Activated CD4-positive, alpha-beta T cell treated with anti-CD3 and anti-CD28 coated beads, Interleukin-2, amount 10 ng/mL, durations not matched to agents 7 days and 5 days (primary cell): ENCODE data around the gene SH3BP4. TPM values are rescaled to one million over a fixed set of nuclear protein-coding genes. Genes with fewer than 3 reads are reported as not detected.

Experiments used
- CTCF ChIA-PET: fragments of 350-600 bp; sonication (Branson Sonifier 250); formaldehyde crosslinking; loops from one replicate; lab custom pipeline; 2021; ENCODE audit warnings: antibody characterized with exemption; lab: Charles Lee
- POLR2A ChIA-PET: fragments of 350-600 bp; sonication (Branson Sonifier 250); formaldehyde crosslinking; loops from one replicate; lab custom pipeline; 2021; ENCODE audit warnings: antibody characterized with exemption; lab: Charles Lee
- DNase-seq: peaks from one replicate; pipeline ENCODE4 v3.0.0-alpha.2; 2020
- H3K27ac Mint-ChIP-seq: one replicate; pipeline ENCODE4 v1.8.0; 2021; ENCODE audit warnings: mild to moderate bottlenecking, moderate library complexity, mixed read lengths
- H3K27me3 Mint-ChIP-seq: one replicate; pipeline ENCODE4 v1.8.0; 2021; ENCODE audit warnings: mixed read lengths
- H3K36me3 Mint-ChIP-seq: one replicate; pipeline ENCODE4 v1.8.0; 2021; ENCODE audit warnings: low read depth, mixed read lengths
- H3K4me1 Mint-ChIP-seq: one replicate; pipeline ENCODE4 v1.8.0; 2021; ENCODE audit warnings: mixed read lengths
- H3K4me3 Mint-ChIP-seq: one replicate; pipeline ENCODE4 v1.8.0; 2021; ENCODE audit warnings: mild to moderate bottlenecking, moderate library complexity, mixed read lengths
- H3K9me3 Mint-ChIP-seq: one replicate; pipeline ENCODE4 v1.8.0; 2021; ENCODE audit warnings: mixed read lengths
- total RNA-seq, 2 experiments: library from RNA; stranded (reverse); gene quantifications; one replicate each; pipeline ENCODE4 v1.2.3, GENCODE V29; 2021

SH3BP4 gene
- total RNA-seq, 2 experiments from 2014 or later = not detected

DNA sequence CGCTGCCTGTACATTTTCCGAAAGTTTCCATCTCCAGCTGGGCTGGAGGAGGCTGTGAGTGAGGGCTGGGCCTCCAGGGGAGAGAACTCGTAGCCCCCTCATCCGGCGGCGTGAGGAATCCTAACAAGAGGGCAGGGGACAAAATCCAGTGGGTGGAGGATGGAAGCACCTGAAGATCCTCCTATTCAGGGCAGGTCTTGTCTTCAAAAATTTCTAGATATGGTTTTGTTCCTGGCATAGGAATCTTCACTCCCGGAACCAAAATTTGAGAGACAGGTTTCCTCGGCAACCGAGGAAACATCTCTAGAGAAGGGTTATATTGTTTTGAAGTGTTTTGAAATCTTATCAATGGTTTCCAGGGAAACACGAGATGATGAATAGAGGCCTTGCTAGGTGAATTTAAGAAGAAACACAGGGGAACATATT, 136.7 kb downstream of the SH3BP4 start:
- POLR2A ChIA-PET = no interaction called here
- Mint-ChIP-seq H3K4me1 (no peaks in the 10 kb centered on the region), H3K36me3 (no peaks in the 10 kb centered on the region), H3K4me3 (no peak overlapping the region), H3K9me3 (no peaks in the 10 kb centered on the region), H3K27me3 (no peaks in the 10 kb centered on the region), H3K27ac (no peak overlapping the region)
- CTCF ChIA-PET = no interaction called here
- DNase-seq = no peak

DNA sequence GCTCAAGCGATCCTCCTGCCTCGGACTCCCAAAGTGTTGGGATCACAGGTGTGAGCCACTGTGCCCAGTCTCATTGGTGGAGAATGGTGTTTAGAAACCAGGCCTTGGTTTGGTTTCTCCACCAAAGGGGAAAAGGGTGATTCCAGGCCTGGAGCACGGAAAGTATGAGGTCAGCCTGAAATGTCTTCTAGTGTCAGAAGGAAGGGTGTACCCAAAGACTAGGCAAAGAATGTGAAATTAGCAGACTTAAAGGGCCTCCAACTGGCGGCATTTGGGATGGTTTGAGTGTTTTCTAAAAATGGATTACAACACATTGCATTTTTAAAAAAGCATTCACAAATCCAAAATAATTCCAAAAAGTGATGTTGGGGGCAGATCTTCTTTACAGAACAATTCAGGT, 139.6 kb downstream of the SH3BP4 start:
- Mint-ChIP-seq H3K27ac (no peak overlapping the region), H3K9me3 (no peaks in the 10 kb centered on the region), H3K27me3 (no peaks in the 10 kb centered on the region), H3K4me1 (no peaks in the 10 kb centered on the region), H3K4me3 (no peak overlapping the region), H3K36me3 (no peaks in the 10 kb centered on the region)
- no peak for DNase-seq
- ChIA-PET POLR2A (no interaction called here), CTCF (interaction anchor here (0.6 kb wide), 1 partner anchor 166 kb away, joined by 3 read pairs; no protein-coding TSS in a partner anchor)

DNA sequence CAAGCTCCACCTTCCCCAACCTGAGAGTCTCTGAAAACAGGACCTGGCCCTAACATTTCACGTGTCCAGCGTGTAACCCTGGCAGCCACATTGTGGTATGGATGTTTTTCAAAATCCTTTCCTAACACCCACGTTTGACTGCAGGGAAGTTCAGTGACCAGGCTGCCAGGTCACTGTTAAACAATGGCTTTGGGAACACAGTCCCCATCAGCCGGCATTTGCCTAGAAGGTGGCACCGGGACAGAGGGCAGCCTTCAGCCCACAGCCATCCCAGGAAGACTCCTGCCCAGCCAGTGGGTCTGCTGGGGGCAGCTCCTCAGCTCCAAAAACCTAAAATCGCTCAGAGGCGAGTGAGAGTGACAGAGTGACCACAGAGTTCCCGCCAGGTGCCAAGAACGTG, 140.2 kb downstream of the SH3BP4 start:
- H3K4me3 Mint-ChIP-seq = no peak overlapping the region
- ChIA-PET CTCF (no interaction called here), POLR2A (no interaction called here)
- H3K27ac Mint-ChIP-seq = no peak overlapping the region
- H3K9me3 Mint-ChIP-seq = no peaks in the 10 kb centered on the region
- H3K27me3 Mint-ChIP-seq = peaks cover 1% of the 10 kb centered on the region
- H3K4me1 Mint-ChIP-seq = no peaks in the 10 kb centered on the region
- DNase-seq = no peak
- no peaks in the 10 kb centered on the region for H3K36me3 Mint-ChIP-seq

DNA sequence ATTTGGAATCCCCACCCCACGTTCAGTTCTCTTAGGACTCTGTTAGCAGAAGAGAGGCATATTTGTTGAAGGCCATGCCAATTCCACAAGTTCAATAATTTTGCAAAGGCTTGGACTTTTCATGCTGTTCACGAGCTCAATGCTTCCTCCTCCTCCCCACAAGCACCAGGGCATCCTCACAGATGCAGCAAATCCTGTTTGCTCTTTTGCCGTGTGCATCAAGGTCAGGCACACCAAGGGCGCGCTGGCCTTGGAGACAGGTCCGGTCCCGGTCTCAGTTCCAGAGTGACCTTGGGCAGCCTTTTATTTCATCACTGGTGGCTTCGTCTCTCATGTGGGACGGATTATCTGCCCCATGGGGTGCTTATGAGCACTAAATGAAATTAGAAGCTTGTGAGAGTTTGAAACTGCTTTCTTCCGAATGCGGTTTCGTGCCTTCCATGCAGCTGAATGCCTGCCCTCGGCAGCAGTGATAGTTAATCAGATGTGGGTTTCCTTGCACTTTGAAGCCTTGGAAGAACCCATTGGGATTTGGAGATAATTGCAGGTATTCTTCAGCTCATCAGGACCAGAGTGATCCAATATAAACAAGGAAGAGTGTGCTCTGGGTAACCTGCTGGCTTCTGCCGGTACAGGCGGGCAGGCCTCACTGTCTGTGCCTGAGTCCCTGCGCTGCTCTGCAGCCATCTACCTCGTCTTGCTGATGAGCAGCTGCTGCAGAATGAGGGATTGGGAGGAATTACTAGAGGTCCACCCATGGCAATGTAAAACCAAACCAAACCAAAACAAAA, 140.8 kb downstream of the SH3BP4 start:
- no peaks in the 10 kb centered on the region for H3K36me3 Mint-ChIP-seq
- no peaks in the 10 kb centered on the region for H3K4me1 Mint-ChIP-seq
- no peak overlapping the region for H3K27ac Mint-ChIP-seq
- H3K27me3 Mint-ChIP-seq = peaks cover 2% of the 10 kb centered on the region
- ChIA-PET CTCF (interaction anchor here (0.6 kb wide), 1 partner anchor 50 kb away, joined by 5 read pairs; no protein-coding TSS in a partner anchor), POLR2A (no interaction called here)
- H3K4me3 Mint-ChIP-seq = no peak overlapping the region
- no peaks in the 10 kb centered on the region for H3K9me3 Mint-ChIP-seq
- DNase-seq = no peak

DNA sequence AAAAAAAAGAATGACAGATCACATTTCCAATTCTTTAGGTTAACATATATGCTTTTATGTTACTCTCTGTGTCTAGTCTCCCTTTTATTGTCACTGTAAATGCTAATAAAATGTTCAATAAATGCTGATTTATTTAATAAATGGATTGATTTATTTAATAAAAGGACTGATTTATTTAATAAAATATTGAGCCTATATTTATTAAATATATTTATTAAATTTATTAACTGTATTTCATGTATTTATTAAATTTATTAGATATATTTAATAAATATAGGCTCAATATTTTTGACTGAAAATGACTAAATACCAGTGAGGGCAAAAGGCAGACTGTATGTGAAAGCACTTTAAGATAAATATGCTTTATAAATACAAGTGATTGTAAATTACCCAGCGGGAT, 142.6 kb downstream of the SH3BP4 start:
- POLR2A ChIA-PET = no interaction called here
- Mint-ChIP-seq H3K4me1 (no peaks in the 10 kb centered on the region), H3K27ac (no peak overlapping the region), H3K9me3 (no peaks in the 10 kb centered on the region), H3K4me3 (no peak overlapping the region), H3K36me3 (no peaks in the 10 kb centered on the region), H3K27me3 (peaks cover 2% of the 10 kb centered on the region)
- DNase-seq = no peak
- CTCF ChIA-PET = no interaction called here

DNA sequence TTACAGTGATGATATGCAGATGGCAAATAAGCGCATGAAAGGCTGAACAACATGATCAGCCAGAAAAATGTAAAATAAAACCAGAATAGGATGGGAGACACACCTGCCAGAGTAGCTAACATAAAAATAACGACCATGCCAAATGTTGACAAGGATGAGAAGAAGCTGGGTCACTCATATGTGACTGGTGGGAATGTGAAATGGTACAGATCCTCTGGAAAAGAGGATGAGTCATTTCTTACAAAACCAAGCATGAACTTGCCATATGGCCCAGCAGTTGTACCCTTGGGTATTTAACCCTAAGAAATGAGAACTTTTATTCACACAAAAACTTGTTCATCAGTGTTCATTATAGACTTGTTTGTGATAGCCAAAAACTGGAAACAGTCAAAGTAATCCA, 143.8 kb downstream of the SH3BP4 start:
- no peak overlapping the region for H3K4me3 Mint-ChIP-seq
- no peak for DNase-seq
- CTCF ChIA-PET = no interaction called here
- no peak overlapping the region for H3K27ac Mint-ChIP-seq
- no peaks in the 10 kb centered on the region for H3K36me3 Mint-ChIP-seq
- POLR2A ChIA-PET = no interaction called here
- H3K4me1 Mint-ChIP-seq = no peaks in the 10 kb centered on the region
- no peaks in the 10 kb centered on the region for H3K9me3 Mint-ChIP-seq
- peaks cover 2% of the 10 kb centered on the region for H3K27me3 Mint-ChIP-seq

DNA sequence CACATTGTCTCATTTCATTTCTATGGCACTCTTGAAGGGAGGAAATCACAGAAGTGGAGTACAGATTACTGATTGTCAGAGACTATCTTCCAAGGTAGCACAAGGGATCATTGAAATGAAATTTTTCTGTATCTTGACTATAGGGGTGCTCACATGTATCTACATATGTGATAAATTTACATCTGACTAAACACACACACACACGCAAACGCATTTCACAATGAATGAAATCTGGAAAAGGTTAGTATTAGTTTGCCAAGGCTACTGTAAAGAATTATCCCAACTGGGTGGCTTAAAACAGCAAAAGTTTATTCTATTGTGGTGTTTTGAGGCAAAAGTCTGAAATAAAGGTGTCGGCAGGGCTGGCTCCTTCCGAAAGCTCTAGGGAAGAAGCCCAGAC, 144.6 kb downstream of the SH3BP4 start:
- no peak for DNase-seq
- Mint-ChIP-seq H3K36me3 (no peaks in the 10 kb centered on the region), H3K27ac (no peak overlapping the region), H3K4me1 (no peaks in the 10 kb centered on the region), H3K27me3 (peaks cover 2% of the 10 kb centered on the region), H3K9me3 (no peaks in the 10 kb centered on the region), H3K4me3 (no peak overlapping the region)
- CTCF ChIA-PET = no interaction called here
- POLR2A ChIA-PET = no interaction called here

DNA sequence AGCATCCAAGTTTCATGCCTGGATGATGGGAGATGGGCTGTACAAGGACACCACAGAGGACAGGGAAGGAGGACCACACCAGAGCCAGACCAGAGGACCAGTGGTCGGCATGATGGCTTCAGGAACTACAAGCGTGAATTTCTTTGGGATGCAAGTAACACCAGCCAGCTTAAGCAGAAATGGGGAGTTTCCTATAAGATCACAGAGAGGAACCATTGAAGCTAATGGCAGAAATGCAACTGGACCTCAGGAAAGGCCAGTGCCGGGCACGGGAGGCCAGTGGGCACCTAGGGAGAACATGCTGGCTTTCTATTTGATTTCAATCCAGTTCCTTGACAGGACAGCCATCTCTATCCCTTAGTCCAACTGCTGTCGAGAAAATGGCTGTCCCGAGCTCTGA, 145.4 kb downstream of the SH3BP4 start:
- no peaks in the 10 kb centered on the region for H3K9me3 Mint-ChIP-seq
- peaks cover 2% of the 10 kb centered on the region for H3K27me3 Mint-ChIP-seq
- DNase-seq = no peak
- no peaks in the 10 kb centered on the region for H3K36me3 Mint-ChIP-seq
- no peak overlapping the region for H3K4me3 Mint-ChIP-seq
- CTCF ChIA-PET = no interaction called here
- no peaks in the 10 kb centered on the region for H3K4me1 Mint-ChIP-seq
- no peak overlapping the region for H3K27ac Mint-ChIP-seq
- POLR2A ChIA-PET = no interaction called here

DNA sequence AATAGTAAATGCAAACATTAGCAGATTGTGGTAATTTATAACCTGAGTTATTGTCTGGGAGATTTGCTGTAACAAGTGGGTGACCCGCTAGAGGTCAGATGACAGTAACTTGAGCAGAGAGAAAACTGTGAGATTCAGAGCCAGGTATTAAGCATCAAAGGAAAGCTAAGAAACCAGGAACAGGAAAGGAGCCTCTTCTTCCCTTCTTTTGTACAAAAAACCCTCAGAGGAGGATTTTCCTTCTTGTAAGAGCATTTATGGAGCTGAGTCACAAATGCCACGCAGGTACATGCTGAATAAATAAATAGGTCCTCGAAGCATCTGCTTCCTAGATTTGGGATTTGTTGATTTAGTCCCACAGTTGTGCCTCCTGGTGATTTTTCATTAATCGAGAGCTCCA, 146.5 kb downstream of the SH3BP4 start:
- peaks cover 2% of the 10 kb centered on the region for H3K27me3 Mint-ChIP-seq
- H3K36me3 Mint-ChIP-seq = no peaks in the 10 kb centered on the region
- ChIA-PET CTCF (no interaction called here), POLR2A (no interaction called here)
- no peaks in the 10 kb centered on the region for H3K9me3 Mint-ChIP-seq
- no peak overlapping the region for H3K27ac Mint-ChIP-seq
- no peaks in the 10 kb centered on the region for H3K4me1 Mint-ChIP-seq
- no peak for DNase-seq
- H3K4me3 Mint-ChIP-seq = no peak overlapping the region

DNA sequence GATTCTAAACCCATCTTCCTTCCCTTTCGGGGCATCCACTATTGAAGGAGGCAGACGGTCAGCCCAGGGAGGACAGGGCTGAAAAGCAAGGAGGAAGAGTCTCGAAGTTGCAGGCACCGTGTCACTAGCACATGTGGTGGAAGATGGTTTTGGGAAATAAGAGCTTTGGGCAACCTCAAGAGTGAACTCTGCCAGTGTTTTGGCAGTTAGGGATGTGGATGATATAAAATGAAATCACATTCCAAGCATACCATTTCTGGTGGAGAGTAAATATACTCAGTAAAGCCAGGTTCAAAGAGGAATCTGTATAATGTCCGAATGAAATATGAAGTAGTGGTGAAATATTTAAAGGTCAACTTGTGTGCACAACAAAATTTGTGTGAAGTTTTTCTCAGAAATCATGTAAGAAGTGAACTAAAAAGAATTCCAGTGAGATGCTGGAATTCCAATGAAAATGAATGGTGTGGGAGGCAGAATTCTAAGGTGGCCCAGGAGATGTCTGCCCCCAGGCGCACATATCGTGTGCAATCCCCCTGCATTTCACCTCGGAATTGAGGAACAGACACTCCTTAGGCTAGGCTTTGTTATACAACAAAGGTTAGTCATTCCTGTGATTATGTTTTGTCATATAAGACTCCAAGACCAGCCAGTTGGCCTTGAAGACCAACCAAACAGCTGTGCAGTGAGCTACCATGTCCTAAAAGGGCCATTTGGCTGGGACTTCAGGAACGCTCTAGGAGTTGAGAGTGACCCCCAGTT, 147.1 kb downstream of the SH3BP4 start:
- H3K4me1 Mint-ChIP-seq = no peaks in the 10 kb centered on the region
- ChIA-PET CTCF (no interaction called here), POLR2A (no interaction called here)
- H3K9me3 Mint-ChIP-seq = no peaks in the 10 kb centered on the region
- DNase-seq = no peak
- no peaks in the 10 kb centered on the region for H3K36me3 Mint-ChIP-seq
- peaks cover 4% of the 10 kb centered on the region for H3K27me3 Mint-ChIP-seq
- no peak overlapping the region for H3K4me3 Mint-ChIP-seq
- H3K27ac Mint-ChIP-seq = no peak overlapping the region

DNA sequence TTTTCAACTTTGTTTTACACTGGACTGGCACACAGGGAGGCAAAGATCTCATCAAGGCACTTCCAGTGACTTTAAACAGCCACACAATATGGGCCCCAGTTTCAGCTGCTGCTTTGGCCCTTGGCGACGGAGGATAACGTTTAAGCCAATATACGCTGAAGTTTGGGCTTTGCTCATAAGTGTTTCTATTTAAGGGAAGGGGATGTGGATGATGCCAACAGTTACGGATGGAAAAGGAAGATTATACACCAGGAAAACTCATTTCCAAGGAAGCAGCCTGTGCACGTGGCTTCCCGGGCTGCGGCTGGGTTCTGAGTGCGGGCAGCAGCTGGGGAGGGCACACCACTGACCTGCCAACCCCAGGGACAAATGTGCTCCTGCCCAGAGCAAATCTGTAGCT, 151.1 kb downstream of the SH3BP4 start:
- CTCF ChIA-PET = no interaction called here
- Mint-ChIP-seq H3K27me3 (peaks cover 2% of the 10 kb centered on the region), H3K27ac (no peak overlapping the region), H3K36me3 (no peaks in the 10 kb centered on the region), H3K4me3 (no peak overlapping the region), H3K9me3 (no peaks in the 10 kb centered on the region), H3K4me1 (no peaks in the 10 kb centered on the region)
- POLR2A ChIA-PET = no interaction called here
- DNase-seq = no peak
